Adrenal gland (tissue), 12 donors: ENCODE data around the gene MAGI2. TPM values are rescaled to one million over a fixed set of nuclear protein-coding genes. Genes with fewer than 3 reads are reported as not detected.

Experiments used
- DNase-seq, 7 donors: peaks; one replicate each; pipeline ENCODE4 v3.0.0-alpha.2; 2019 to 2020
- H3K27ac ChIP-seq, 5 donors: fragments of 200-600 bp; sonication (generic) in 4 of 5; 1 replicate in 3 of 5; 2 replicates in 2 of 5; pipeline versions ENCODE4 v1.5.1 to v1.8.0; 2016 to 2020; ENCODE audit warnings: mild to moderate bottlenecking in 1 of 5
- H3K27me3 ChIP-seq: fragments of 200-600 bp; 2 replicates; pipeline ENCODE4 v1.8.0; 2021
- H3K36me3 ChIP-seq, 2 donors: fragments of 200-600 bp; replicated peaks in 1 of 2; 1 replicate in 1 of 2; 2 replicates in 1 of 2; pipeline versions ENCODE4 v1.5.1 to v1.8.0; 2018 to 2022
- H3K4me1 ChIP-seq, 2 donors: fragments of 200-600 bp; replicated peaks in 1 of 2; 1 replicate in 1 of 2; 2 replicates in 1 of 2; pipeline versions ENCODE4 v1.5.1 to v1.8.0; 2018 to 2021
- H3K4me3 ChIP-seq, 4 donors: fragments of 200-600 bp; sonication (generic) in 3 of 4; one replicate each; pipeline ENCODE4 v1.5.1; 2016 to 2018
- H3K9me3 ChIP-seq, 3 donors: fragments of 200-600 bp; sonication (generic) in 1 of 3; replicated peaks in 1 of 3; 1 replicate in 2 of 3; 2 replicates in 1 of 3; pipeline versions ENCODE4 v1.5.1 to v1.8.0; 2016 to 2021
- CTCF ChIP-seq, 6 experiments: fragments of 450-650 bp in 4 of 6; fragments of 200-600 bp in 2 of 6; sonication (generic) in 1 of 6; IDR thresholded peaks; 1 replicate in 5 of 6; 2 replicates in 1 of 6; pipeline versions ENCODE4 v1.5.1 to v1.8.0; 2016 to 2021; ENCODE audit warnings: antibody characterized with exemption in 6 of 6, mild to moderate bottlenecking in 2 of 6, moderate library complexity in 1 of 6
- POLR2A ChIP-seq, 2 donors: fragments of 450-650 bp; IDR thresholded peaks; one replicate each; pipeline ENCODE4 v1.6.1; 2017; ENCODE audit warnings: antibody characterized with exemption in 2 of 2, mild to moderate bottlenecking in 2 of 2, moderate library complexity in 1 of 2
- WGBS, 4 donors: extraction: QIAGEN DNeasy Blood & Tissue Kit in 2 of 4; methylation state at CpG; one replicate each; pipeline versions ENCODE4 v1.1.5 to v1.1.7; 2013 to 2017; 5-methylcytosine and 5-hydroxymethylcytosine counted together
- intact Hi-C, 2 donors: fragments of 100-400 bp; cut with DNase I; formaldehyde crosslinking; loops; one replicate each; pipeline versions ENCODE4 v1.14.1 to v1.15.0; 2022 to 2023
- polyA plus RNA-seq, 3 donors: library from polyadenylated mRNA; stranded (reverse); fragments of 200-250 nt in 2 of 3; fragments of 350-450 nt in 1 of 3; fragmentation: Illumina TruSeq in 1 of 3; extraction: RNeasy Lipid Tissue Mini Kit (QIAGEN cat#74804) in 1 of 3; gene quantifications; one replicate each; pipeline ENCODE4 v1.2.3, GENCODE V29; 2013 to 2014
- total RNA-seq, 9 donors: library from RNA; depleted of rRNA in 4 of 9; stranded (reverse); fragments of >200 nt in 4 of 9; fragments of 120-200 nt in 1 of 9; fragmentation: NEBNext Ultra II Directional in 1 of 9; extraction: Animal tissue kit (Norgen Biotek cat#: 25700) in 1 of 9; gene quantifications; one replicate each; pipeline versions ENCODE4 v1.1.0 to v1.2.4, GENCODE V29; 2013 to 2023
- donor health status: healthy with polysubstance abuse.
- donor health status: Bipolar disorder and iron deficiency.
- donor health status: DM: yes; HTN: yes; CAD: no.
- donor health status: DM: no; HTN: no; CAD: no.
- donor health status: DM: no; HTN: no; CAD: no.
- donor health status: DM: yes; HTN: yes; CAD: no.

Gene MAGI2
- total and polyA plus RNA-seq, 12 donors, result 3.2 to 37.1 (median 17.1) TPM

- Histone ChIP-seq H3K36me3 (no peaks in the 10 kb centered on the region), H3K27ac (no peak overlapping the region), H3K9me3 (no peaks in the 10 kb centered on the region), H3K4me3 (no peak overlapping the region), H3K4me1 (no peaks in the 10 kb centered on the region), H3K27me3 (no peaks in the 10 kb centered on the region)
- DNase-seq, result no peak
- no peak for TF ChIP-seq CTCF (IDR thresholded peaks at IDR 0.05)
- TF ChIP-seq POLR2A (IDR thresholded peaks at IDR 0.05), result no peak
- WGBS, 4 donors, result 95 to 98% (median 96%) methylated on average over 5 to 6 of the region's 6 CpGs
- intact Hi-C loops, result no loop called here
Observed at GRCh38 chr7:78539825-78540224, 913.6 kb downstream of the MAGI2 start.

- no peak overlapping the region for H3K4me3 ChIP-seq
- no peak overlapping the region for H3K27ac ChIP-seq
- H3K27me3 ChIP-seq, result no peaks in the 10 kb centered on the region
- no peaks in the 10 kb centered on the region for H3K4me1 ChIP-seq
- intact Hi-C loops, result no loop called here
- H3K36me3 ChIP-seq, result no peaks in the 10 kb centered on the region
- no peak for TF ChIP-seq CTCF (IDR thresholded peaks at IDR 0.05)
- TF ChIP-seq POLR2A (IDR thresholded peaks at IDR 0.05), result no peak
- DNase-seq, result no peak
- 55 to 71% (median 66%) methylated on average over 7 of the region's 7 CpGs for WGBS, 4 donors
- no peaks in the 10 kb centered on the region for H3K9me3 ChIP-seq
Observed at GRCh38 chr7:78535655-78536054, 917.8 kb downstream of the MAGI2 start.

- WGBS, 4 donors, result 68 to 81% (median 74%) methylated on average over 4 of the region's 4 CpGs
- no peaks in the 10 kb centered on the region for H3K4me1 ChIP-seq
- intact Hi-C loops, result no loop called here
Observed at GRCh38 chr7:78530351-78530750, 923.1 kb downstream of the MAGI2 start.

DNA sequence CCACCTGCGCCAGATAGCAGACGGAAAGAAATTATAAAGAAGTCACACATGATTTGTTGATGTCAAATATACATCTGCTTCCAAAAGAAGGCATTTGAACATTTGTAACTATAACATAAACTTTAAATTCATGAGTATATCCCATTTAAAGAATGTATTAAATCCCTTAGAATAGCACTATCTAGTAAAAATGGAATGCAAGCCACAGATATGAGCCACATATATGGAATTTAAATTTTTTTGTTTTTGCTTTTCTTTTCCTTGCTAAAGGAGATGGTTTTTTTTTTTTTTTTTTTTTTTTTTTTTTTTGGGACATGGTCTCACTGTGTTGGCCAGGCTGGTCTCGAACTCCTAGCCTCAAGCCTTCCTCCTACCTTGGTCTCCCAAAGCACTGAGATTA, 924.1 kb downstream of the MAGI2 start:
- no peaks in the 10 kb centered on the region for H3K9me3 ChIP-seq
- TF ChIP-seq CTCF (IDR thresholded peaks at IDR 0.05) (no peak), POLR2A (IDR thresholded peaks at IDR 0.05) (no peak)
- no peak overlapping the region for H3K27ac ChIP-seq
- H3K27me3 ChIP-seq, result no peaks in the 10 kb centered on the region
- intact Hi-C loops, result no loop called here
- DNase-seq, result no peak
- WGBS, 4 donors, result 76 to 89% (median 81%) methylated on average over 3 of the region's 3 CpGs
- H3K4me3 ChIP-seq, result no peak overlapping the region
- no peaks in the 10 kb centered on the region for H3K36me3 ChIP-seq
- no peaks in the 10 kb centered on the region for H3K4me1 ChIP-seq

More at GRCh38 chr7:78530351-78530750, 923.1 kb downstream of the MAGI2 start:
- H3K27me3 ChIP-seq, result no peaks in the 10 kb centered on the region
- no peaks in the 10 kb centered on the region for H3K9me3 ChIP-seq
- DNase-seq, result no peak
- TF ChIP-seq POLR2A (IDR thresholded peaks at IDR 0.05) (no peak), CTCF (IDR thresholded peaks at IDR 0.05) (no peak)
- H3K27ac ChIP-seq, result no peak overlapping the region
- no peak overlapping the region for H3K4me3 ChIP-seq
- H3K36me3 ChIP-seq, result no peaks in the 10 kb centered on the region
